AG10803 (cell line): ENCODE data around the gene XKR7.

Source experiments
- DNase-seq: peaks from one replicate; pipeline ENCODE4 v3.0.0; 2010; ENCODE audit warnings: low read depth
- H3K4me3 ChIP-seq: 2 replicates; pipeline ENCODE4 v1.5.1; 2011; ENCODE audit warnings: mild to moderate bottlenecking, low read length, control low read depth
- TF ChIP-seq, protein P1 (sequence below): conservative IDR thresholded peaks from 2 replicates; pipeline ENCODE4 v1.5.1; 2011; ENCODE audit warnings: mild to moderate bottlenecking, low read length, control low read depth, inconsistent platforms

Gene XKR7

DNA sequence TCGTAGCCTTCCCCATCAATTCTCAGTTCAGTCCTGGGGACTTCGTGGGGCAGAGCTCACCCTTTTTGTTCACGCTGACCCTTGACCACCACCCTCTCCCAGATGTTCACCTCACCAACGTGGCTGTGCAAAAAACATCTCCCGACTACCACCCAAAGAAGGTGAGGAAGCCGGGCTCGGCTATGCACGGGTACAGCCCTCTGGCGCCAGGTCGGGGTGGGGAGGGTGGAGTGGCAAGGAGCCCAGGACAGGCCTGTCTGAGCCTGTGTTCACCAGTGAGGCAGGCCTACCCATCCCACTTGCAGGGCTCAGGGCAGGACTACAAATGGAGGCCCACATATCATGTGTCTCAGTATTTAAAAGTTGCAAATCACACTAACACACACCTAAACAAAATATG is 34.3 kb upstream of the XKR7 start:
- no peak overlapping the region for H3K4me3 ChIP-seq
- DNase-seq, result no peak
- TF ChIP-seq, protein P1, sequence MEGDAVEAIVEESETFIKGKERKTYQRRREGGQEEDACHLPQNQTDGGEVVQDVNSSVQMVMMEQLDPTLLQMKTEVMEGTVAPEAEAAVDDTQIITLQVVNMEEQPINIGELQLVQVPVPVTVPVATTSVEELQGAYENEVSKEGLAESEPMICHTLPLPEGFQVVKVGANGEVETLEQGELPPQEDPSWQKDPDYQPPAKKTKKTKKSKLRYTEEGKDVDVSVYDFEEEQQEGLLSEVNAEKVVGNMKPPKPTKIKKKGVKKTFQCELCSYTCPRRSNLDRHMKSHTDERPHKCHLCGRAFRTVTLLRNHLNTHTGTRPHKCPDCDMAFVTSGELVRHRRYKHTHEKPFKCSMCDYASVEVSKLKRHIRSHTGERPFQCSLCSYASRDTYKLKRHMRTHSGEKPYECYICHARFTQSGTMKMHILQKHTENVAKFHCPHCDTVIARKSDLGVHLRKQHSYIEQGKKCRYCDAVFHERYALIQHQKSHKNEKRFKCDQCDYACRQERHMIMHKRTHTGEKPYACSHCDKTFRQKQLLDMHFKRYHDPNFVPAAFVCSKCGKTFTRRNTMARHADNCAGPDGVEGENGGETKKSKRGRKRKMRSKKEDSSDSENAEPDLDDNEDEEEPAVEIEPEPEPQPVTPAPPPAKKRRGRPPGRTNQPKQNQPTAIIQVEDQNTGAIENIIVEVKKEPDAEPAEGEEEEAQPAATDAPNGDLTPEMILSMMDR, result no peak

DNA sequence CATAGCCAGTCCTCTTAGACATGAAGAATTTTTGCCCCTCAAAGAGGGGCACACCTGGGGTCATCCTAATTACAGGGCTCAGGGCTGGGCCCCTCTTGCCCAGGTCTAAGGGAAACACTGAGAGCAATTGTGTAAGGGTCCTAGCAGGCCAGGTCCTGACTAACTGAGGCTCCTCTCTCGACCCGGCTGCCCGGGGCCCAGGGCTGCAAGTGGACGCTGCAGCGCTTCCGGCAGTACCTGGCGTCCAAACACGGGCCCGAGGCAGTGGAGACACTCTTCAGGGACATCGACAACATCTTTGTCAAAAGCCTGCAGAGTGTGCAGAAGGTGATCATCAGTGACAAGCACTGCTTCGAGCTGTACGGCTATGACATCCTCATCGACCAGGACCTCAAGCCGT is 33.5 kb upstream of the XKR7 start:
- H3K4me3 ChIP-seq, result no peak overlapping the region
- TF ChIP-seq, protein P1, result no peak
- DNase-seq, result no peak

DNA sequence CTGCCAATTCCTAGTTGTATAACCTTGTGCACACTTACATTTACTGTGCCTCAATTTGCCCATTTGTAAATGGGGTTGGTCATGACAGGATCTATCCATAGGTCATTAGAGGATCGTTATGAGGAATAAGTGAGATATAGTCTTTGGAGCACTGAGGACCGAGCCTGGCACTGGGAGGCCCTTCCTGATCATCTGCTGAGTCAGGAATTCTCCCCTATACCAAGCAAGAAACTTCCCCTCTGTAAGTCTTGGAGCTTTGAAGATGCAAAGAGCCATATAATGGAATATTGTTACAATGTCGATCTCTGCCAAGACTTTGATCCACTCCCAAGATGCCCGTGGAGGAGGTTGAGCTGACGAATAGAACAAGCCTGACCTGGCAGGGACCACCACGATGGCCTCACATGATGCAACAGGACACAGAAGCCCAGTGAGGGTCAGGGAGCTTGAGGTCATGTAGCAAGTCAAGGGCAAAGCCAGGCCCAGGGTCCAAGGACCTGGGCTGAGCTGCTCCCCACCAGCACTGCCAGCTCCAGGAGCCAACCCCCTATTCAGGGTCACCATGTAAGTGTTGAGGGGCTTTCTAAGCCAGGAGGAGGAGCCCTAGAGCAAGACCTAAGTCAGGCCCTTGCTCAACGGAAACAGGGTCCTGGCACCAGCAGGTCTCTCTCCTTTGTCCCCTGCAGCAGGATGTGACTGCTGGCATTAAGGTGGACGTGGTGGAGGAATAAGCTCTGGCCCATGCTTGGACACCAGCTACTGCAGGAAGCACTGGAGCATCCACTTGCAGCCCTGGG is 32.8 kb upstream of the XKR7 start:
- H3K4me3 ChIP-seq, result no peak overlapping the region
- DNase-seq, result no peak
- TF ChIP-seq, protein P1, result no peak

DNA sequence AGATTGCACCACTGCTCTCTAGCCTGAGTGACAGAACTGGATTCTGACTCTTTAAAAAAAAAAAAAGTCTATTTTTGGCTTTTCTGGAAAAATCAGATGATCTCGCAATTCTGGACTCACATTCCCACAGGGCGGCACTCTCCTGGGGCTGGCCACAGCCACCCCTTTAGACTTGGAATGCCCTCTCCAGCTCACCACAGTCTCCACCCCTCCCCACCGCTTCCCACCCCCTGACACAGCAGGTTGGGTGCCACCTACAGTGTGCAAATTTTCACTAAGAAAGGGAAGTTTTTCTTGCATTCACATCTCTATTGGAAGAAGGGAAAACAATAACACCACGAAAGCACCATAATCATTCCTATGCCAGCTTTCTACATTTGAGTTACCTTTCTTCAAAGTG is 31.5 kb upstream of the XKR7 start:
- TF ChIP-seq, protein P1, result no peak
- no peak overlapping the region for H3K4me3 ChIP-seq
- no peak for DNase-seq

DNA sequence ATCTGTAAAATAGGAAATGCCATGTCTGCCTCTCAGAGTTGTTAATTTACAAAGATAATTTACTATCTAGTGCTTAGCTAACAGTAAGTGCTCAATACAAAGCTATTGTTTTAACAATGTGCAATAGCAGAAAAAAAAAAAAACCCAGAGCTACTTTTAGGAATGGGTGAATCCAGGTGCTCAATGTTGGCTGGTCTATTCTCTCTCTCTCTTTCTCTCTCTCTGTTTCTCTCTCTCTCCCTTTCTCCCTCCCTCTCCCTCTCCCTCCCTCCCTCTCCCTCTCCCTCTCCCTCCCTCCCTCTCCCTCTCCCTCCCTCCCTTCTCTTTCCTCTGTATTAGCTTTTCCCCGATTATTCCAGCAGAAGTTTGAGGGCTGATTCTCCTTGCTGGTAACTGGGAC is 30.1 kb upstream of the XKR7 start:
- TF ChIP-seq, protein P1, result no peak
- H3K4me3 ChIP-seq, result no peak overlapping the region
- DNase-seq, result no peak

DNA sequence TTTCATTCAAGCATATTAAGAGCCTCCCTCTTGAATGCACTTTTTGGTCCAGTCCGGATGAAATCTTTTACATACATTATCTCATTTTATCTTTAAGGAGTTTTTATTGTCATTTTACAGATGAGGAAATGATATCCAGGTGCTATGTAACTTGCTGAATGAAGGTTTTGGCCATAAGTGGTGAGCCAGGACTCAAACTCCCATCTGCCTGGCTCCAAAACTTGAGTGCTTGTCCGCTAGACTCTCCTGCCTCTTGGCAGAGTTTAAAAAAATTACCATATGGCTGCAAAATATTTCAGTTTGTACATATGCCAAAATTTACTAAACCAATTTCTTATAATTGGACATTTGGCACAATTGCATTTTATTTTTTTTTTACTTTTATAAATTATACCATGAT is 28.3 kb upstream of the XKR7 start:
- no peak for DNase-seq
- no peak overlapping the region for H3K4me3 ChIP-seq

DNA sequence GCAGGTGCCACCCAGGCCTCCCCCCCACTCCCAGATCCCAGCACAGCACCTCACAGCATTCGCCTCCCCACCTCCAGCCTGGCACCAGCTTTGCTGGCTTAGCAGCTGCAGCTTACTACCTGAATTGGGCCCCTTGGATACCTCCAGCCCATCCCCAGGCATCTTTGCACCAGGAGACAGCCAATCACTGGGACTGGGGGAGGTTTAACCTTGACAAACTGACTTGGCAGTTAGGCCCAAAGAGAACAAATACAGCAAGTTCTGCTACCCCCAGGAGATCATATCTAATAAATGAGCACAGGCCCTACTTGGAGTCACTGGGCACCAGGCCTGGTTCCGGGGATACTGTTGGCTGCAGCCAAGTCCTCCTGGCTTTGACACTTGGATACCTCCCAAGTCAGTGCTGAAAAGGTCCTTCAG is 24.9 kb upstream of the XKR7 start:
- DNase-seq, result no peak
- H3K4me3 ChIP-seq, result no peak overlapping the region
- TF ChIP-seq, protein P1, result no peak

More for the DNA sequence above, 28.3 kb upstream of the XKR7 start:
- TF ChIP-seq, protein P1, result no peak
